Activated T-cell treated with anti-CD3 and anti-CD28 coated beads for 48 hours (primary cell): ENCODE data around the gene IGSF21.

Experiments
- DNase-seq: peaks from one replicate; pipeline ENCODE4 v3.0.0-alpha.2; 2020; ENCODE audit warnings: low read depth

IGSF21 gene

GRCh38 chr1:18229625-18230024 lies 122.0 kb downstream of the IGSF21 start:
- DNase-seq: no peak

- DNase-seq: no peak
Observed at GRCh38 chr1:18230321-18230720, 122.7 kb downstream of the IGSF21 start.

- DNase-seq: no peak
Observed at GRCh38 chr1:18230840-18231239, 123.2 kb downstream of the IGSF21 start.

GRCh38 chr1:18232052-18232451 lies 124.5 kb downstream of the IGSF21 start:
- no peak for DNase-seq

GRCh38 chr1:18233176-18233864 lies 125.7 kb downstream of the IGSF21 start:
- no peak for DNase-seq

GRCh38 chr1:18234790-18235242 lies 127.2 kb downstream of the IGSF21 start:
- peak; percentile 6 for DNase-seq

- DNase-seq: no peak
Observed at GRCh38 chr1:18237371-18237770, 129.8 kb downstream of the IGSF21 start.

GRCh38 chr1:18238190-18238589 lies 130.6 kb downstream of the IGSF21 start:
- DNase-seq: no peak

- DNase-seq: no peak
Observed at GRCh38 chr1:18239671-18240070, 132.1 kb downstream of the IGSF21 start.

- no peak for DNase-seq
Observed at GRCh38 chr1:18240906-18241305, 133.3 kb downstream of the IGSF21 start.

GRCh38 chr1:18241891-18242290 lies 134.3 kb downstream of the IGSF21 start:
- no peak for DNase-seq

GRCh38 chr1:18243503-18244175 lies 136.0 kb downstream of the IGSF21 start:
- no peak for DNase-seq

- DNase-seq: no peak
Observed at GRCh38 chr1:18244762-18245161, 137.2 kb downstream of the IGSF21 start.

GRCh38 chr1:18245647-18246046 lies 138.0 kb downstream of the IGSF21 start:
- no peak for DNase-seq

GRCh38 chr1:18246543-18246942 lies 138.9 kb downstream of the IGSF21 start:
- no peak for DNase-seq

GRCh38 chr1:18247151-18247550 lies 139.6 kb downstream of the IGSF21 start:
- DNase-seq: no peak

- no peak for DNase-seq
Observed at GRCh38 chr1:18249631-18250030, 142.0 kb downstream of the IGSF21 start.

- no peak for DNase-seq
Observed at GRCh38 chr1:18253093-18253492, 145.5 kb downstream of the IGSF21 start.

- DNase-seq: no peak
Observed at GRCh38 chr1:18256282-18257235, 149.0 kb downstream of the IGSF21 start.

- no peak for DNase-seq
Observed at GRCh38 chr1:18257778-18258177, 150.2 kb downstream of the IGSF21 start.

- no peak for DNase-seq
Observed at GRCh38 chr1:18261891-18262290, 154.3 kb downstream of the IGSF21 start.

- DNase-seq: no peak
Observed at GRCh38 chr1:18262726-18263125, 155.1 kb downstream of the IGSF21 start.
